Mesodermal cell (in vitro differentiated cells): ENCODE results near the gene FTO.
"Not testable (repeated sequence)": the region's sequence is repeated elsewhere in the genome, so short reads cannot be mapped to it uniquely, and the experiment has no call there.

Source experiments
- H3K27ac ChIP-seq: 2 replicates; pipeline ENCODE4 v1.7.0; 2013; ENCODE audit warnings: mild to moderate bottlenecking, low read depth, low read length, moderate library complexity; ENCODE audit not compliant: severe bottlenecking
- H3K36me3 ChIP-seq: 2 replicates; pipeline ENCODE4 v1.7.1; 2013; ENCODE audit warnings: mild to moderate bottlenecking, low read length, moderate library complexity; ENCODE audit not compliant: control insufficient read depth, insufficient read depth
- H3K4me1 ChIP-seq: one replicate; pipeline ENCODE4 v1.7.1; 2013; ENCODE audit warnings: mild to moderate bottlenecking, low read length; ENCODE audit not compliant: insufficient read depth, control insufficient read depth, poor library complexity, severe bottlenecking
- H3K4me3 ChIP-seq: 2 replicates; pipeline ENCODE4 v1.7.0; 2013; ENCODE audit warnings: low read length, control low read depth, mild to moderate bottlenecking; ENCODE audit not compliant: insufficient read depth, poor library complexity, severe bottlenecking; ENCODE audit errors: extremely low read depth
- H3K9me3 ChIP-seq: 2 replicates; pipeline ENCODE4 v1.7.1; 2013; ENCODE audit warnings: mild to moderate bottlenecking, low read length, moderate library complexity; ENCODE audit not compliant: control insufficient read depth
- WGBS, 2 experiments: methylation state at CpG; one replicate each; pipeline ENCODE4 v1.1.5; 2013; ENCODE audit warnings: missing lambda C conversion rate in 2 of 2; ENCODE audit not compliant: insufficient coverage in 2 of 2; 5-methylcytosine and 5-hydroxymethylcytosine counted together

FTO gene

DNA sequence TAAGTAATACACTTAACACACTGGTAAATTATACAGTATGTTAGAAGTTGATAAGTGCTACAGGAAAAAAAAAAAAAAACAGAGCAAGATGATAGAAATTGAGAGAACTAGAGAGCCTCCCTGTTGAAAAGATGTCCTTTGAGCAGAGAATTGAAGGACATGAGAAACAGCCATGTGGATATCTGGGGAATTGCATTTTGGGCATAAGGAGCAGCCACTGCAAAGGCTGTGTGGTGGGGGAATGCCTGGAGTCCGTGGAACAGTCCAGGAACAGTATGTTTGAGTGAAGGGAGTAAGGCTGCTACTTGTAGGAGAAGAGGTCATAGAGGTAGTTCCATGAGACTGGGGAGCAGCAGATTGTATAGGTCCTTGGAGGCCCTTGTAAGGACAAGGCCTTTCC, 178.4 kb downstream of the FTO start:
- Histone ChIP-seq H3K4me1 (no peaks in the 10 kb centered on the region), H3K27ac (no peak overlapping the region), H3K4me3 (no peak overlapping the region)

DNA sequence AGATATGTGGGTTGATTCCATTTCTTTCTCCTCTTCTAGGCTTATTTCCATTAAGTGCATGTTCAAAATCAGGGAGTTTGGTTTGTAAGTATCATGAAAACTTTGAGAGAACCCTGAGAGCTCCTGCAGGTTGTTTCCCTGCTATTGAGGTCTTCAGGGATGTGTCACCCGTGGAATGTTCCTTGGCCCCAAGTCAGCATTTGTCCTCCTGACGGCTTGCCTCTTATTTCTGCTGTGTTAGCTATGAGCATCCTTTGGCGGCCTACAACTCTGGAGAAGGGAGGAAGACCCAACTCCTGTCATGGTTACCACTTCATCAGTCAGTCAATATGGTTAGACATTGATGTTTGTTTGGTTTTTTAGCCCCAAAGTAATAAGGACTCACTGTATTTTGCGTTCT, 180.8 kb downstream of the FTO start:
- Histone ChIP-seq H3K9me3 (no peaks in the 10 kb centered on the region), H3K4me3 (no peak overlapping the region), H3K36me3 (peaks cover 22% of the 10 kb centered on the region), H3K27ac (no peak overlapping the region), H3K4me1 (no peaks in the 10 kb centered on the region)
- WGBS, 2 experiments = 93 to 94% methylated on average over 2 of the region's 4 CpGs

More for the DNA sequence above, 178.4 kb downstream of the FTO start:
- peaks cover 18% of the 10 kb centered on the region for H3K36me3 ChIP-seq
- no peaks in the 10 kb centered on the region for H3K9me3 ChIP-seq
- WGBS, 2 experiments = no CpG with 5 or more reads among the region's 1 CpG

DNA sequence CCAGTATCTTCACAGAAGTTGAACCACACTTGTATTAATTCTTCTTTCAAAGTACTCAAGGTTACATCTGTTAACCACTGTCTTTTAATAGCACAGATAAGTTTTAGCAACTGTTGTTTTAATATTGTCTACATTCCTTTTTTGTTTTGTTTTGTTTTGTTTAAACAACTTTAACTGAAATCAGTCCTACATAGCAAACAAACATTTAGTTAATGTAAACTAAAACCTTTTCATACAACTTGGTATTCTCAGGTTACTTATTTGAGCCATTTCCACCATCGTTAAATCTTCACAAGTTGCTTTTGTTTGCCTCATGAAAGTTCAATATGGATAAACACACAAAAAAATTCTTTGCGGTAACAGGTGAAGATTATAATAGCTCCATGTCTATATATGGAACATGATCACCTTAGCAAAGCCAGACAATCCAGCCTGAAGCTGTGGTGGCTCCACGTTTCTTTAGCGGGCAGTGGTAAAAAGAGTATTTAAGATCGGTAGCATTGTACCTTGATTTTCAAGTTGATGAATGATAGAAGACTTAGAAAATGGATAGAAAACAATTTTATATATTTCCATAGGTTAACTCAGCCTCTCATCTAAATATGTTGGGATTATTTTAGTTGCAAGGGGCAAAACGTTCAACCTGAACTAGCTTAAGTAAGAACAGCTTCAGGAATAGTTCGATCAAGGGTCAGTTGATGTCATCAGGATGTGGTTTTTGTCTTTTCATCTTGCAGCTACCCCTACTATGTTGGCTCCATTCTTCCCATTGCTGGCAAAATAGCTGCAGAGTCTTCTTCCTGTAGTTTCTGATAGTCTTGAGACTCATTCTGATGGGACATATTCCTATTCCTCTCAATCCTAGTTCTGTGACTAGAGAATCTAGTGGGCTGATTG, 182.8 kb downstream of the FTO start:
- 88% methylated on average over 1 of the region's 7 CpGs; no CpG with 5 or more reads in 1 of the 2 experiments for WGBS, 2 experiments
- peaks cover 11% of the 10 kb centered on the region for H3K36me3 ChIP-seq

DNA sequence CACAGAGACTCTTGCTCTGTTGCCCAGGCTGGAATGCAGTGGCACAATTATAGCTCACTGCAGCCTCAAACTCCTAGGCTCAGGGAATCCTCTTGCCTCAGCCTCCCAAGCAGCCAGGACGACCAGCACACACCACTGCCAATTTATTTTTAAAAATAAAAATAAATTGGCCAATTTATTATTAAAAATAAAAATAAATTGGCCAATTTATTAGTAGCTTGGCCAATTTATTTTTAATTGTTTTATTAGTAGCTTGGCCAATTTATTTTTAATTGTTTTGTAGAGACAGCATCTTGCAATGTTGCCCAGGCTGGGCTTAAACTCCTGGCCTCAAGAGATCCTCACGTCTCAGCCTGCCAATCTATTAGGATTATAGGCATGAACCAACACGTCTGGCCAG, 184.3 kb downstream of the FTO start:
- H3K9me3 ChIP-seq = no peaks in the 10 kb centered on the region
- WGBS, 2 experiments = 81 to 90% methylated on average over 2 of the region's 3 CpGs
- no peak overlapping the region for H3K4me3 ChIP-seq

More for the DNA sequence above, 182.8 kb downstream of the FTO start:
- no peaks in the 10 kb centered on the region for H3K9me3 ChIP-seq
- H3K27ac ChIP-seq = no peak overlapping the region
- H3K4me3 ChIP-seq = no peak overlapping the region
- H3K4me1 ChIP-seq = peaks cover under 1% of the 10 kb centered on the region

GRCh38 chr16:53890877-53891276, 186.9 kb downstream of the FTO start:
- H3K4me1 ChIP-seq = peaks cover 40% of the 10 kb centered on the region
- H3K27ac ChIP-seq, H3K9me3 ChIP-seq, H3K36me3 ChIP-seq, H3K4me3 ChIP-seq: not testable (repeated sequence)
- 80 to 100% methylated on average over 1 of the region's 8 CpGs for WGBS, 2 experiments

More for the DNA sequence above, 184.3 kb downstream of the FTO start:
- no peak overlapping the region for H3K27ac ChIP-seq
- peaks cover 15% of the 10 kb centered on the region for H3K4me1 ChIP-seq
- peaks cover 11% of the 10 kb centered on the region for H3K36me3 ChIP-seq

- Histone ChIP-seq H3K4me3 (no peak overlapping the region), H3K4me1 (peaks cover 40% of the 10 kb centered on the region), H3K27ac (no peak overlapping the region), H3K9me3 (no peaks in the 10 kb centered on the region), H3K36me3 (peaks cover 9% of the 10 kb centered on the region)
- 90 to 96% methylated on average over 4 to 5 of the region's 9 CpGs for WGBS, 2 experiments
Measured at GRCh38 chr16:53891409-53892139, 187.6 kb downstream of the FTO start.

GRCh38 chr16:53892155-53892554, 188.2 kb downstream of the FTO start:
- Histone ChIP-seq H3K27ac (no peak overlapping the region), H3K4me3 (no peak overlapping the region)

DNA sequence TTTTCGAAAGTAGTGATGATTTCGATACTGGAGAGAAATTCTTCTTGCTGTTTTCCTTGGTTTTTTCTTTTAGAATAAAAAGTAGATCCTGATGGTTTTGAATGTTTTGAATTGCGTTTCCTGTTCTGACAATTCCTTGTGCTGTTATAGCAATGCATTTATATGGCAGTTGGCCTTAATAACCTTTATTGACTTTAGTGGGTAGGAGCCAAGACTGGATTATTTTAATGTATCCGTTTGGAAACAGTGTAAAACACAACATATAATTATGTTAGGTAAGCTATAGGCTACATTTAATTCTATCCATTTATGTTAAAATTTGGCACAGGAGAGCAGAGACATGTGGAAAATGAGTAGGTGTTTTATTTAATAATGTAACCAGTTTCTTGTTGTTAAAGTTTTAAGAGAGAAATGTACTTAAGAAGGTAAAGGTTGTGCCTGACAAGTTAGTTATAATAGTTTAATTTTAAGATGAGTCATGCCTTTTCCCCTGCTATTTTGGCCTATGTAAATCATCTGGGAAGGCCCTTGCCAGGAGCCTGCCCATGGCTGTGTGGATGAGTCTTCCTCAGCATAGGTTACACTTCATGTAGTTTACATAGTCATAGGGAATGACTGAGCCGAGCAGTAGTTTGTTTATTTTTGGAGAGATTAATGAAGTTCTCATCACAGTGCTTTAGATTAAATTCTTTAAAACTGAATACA, 189.9 kb downstream of the FTO start:
- Histone ChIP-seq H3K27ac (no peak overlapping the region), H3K9me3 (no peaks in the 10 kb centered on the region), H3K4me3 (no peak overlapping the region), H3K4me1 (peaks cover 40% of the 10 kb centered on the region), H3K36me3 (peaks cover 5% of the 10 kb centered on the region)
- WGBS, 2 experiments = 89 to 100% methylated on average over 2 to 3 of the region's 5 CpGs

More at GRCh38 chr16:53892155-53892554, 188.2 kb downstream of the FTO start:
- peaks cover 40% of the 10 kb centered on the region for H3K4me1 ChIP-seq
- WGBS, 2 experiments = no CpG with 5 or more reads among the region's 3 CpGs
- no peaks in the 10 kb centered on the region for H3K9me3 ChIP-seq
- peaks cover 9% of the 10 kb centered on the region for H3K36me3 ChIP-seq

GRCh38 chr16:53894686-53895085, 190.7 kb downstream of the FTO start:
- H3K4me3 ChIP-seq = no peak overlapping the region
- H3K4me1 ChIP-seq = peaks cover 40% of the 10 kb centered on the region
- H3K36me3 ChIP-seq = no peaks in the 10 kb centered on the region
- 70 to 75% methylated on average over 1 of the region's 3 CpGs for WGBS, 2 experiments
- no peak overlapping the region for H3K27ac ChIP-seq
- H3K9me3 ChIP-seq = no peaks in the 10 kb centered on the region

- H3K4me3 ChIP-seq = no peak overlapping the region
- peaks cover 40% of the 10 kb centered on the region for H3K4me1 ChIP-seq
- WGBS, 2 experiments = no CpG with 5 or more reads among the region's 2 CpGs
- peak overlapping the region; percentile 63 for H3K27ac ChIP-seq
- no peaks in the 10 kb centered on the region for H3K9me3 ChIP-seq
- no peaks in the 10 kb centered on the region for H3K36me3 ChIP-seq
Measured at GRCh38 chr16:53895433-53895832, 191.5 kb downstream of the FTO start.
